DMS 273 treated with DMSO at 0.1 percent for 48 hours (cell line): ENCODE measurements around the gene DIRAS3.
"Not testable (repeated sequence)": the region's sequence is repeated elsewhere in the genome, so short reads cannot be mapped to it uniquely, and the experiment has no call there.

Experiments
- DNase-seq: peaks from one replicate; lab custom pipeline; 2025; lab: John Stamatoyannopoulos, UW

The DIRAS3 gene

DNA sequence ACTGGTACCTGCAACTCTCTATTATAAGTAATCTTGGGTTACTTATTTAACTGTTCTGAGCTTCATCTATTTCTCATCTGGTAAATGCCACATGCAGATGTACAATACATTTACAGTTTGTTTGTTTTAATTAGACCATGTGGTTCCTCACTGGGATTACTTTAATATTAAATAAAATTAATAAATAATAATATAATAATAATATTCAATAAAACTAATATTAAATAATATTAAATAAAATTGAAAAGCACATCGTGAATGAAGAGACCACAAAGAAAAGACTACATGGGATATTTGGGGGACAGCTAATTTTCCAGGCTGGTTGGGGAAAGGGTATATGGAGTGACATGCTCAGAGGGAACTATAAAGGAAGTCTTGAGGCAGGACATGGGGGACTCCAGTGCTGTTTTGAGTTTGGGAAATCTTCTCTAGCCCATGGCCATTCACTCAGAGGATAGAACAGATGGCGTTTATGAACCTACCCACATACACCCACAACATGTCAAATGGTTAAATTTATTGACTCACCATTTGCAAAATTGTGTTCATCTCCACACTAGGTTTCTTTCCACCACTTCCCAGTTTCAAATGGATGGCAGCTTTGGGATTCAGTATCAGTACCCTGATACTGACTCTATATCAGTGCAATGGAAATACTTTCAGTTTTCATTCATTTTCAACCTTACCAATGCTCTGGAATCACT lies 25.6 kb downstream of the DIRAS3 start:
- peak; percentile 5 for DNase-seq

DNA sequence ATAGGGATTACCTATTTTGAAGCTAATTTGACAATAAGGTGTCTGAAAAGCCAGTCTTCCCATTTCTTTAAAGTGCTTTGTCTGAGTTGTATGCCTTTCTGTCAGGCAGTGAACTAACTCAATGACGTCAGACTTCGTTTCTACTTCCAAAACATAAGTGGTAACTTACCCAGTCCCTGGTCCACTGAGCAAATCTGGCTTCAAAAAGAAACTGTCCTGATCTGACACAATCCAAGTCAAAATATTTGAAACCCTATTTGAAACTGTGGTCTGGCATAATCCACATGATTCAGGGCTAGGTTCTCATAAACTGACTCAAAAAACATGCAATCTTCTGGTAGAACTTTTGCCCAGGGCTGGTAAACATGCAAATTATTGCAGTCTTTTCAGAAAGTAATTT lies 34.0 kb downstream of the DIRAS3 start:
- no peak for DNase-seq

DNA sequence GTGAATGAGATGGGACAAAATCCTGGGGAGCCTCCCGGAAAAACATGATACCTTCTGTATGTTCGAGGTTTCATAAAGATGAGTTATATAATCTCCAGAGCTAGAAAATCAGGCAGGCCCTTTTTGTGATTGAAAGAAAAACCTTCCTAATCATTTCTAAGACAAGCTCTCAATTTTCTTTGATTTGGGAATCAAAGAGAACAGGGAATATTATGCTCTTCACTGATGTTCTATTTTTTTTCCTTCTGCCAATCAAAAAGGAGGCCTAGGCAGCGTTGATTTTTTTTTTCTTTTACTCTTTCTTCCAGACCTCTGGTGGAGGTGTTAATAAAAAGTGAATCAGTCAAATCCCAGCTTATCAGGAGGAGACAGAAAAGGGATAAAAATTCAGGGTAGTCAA lies 34.5 kb downstream of the DIRAS3 start:
- no peak for DNase-seq

DNA sequence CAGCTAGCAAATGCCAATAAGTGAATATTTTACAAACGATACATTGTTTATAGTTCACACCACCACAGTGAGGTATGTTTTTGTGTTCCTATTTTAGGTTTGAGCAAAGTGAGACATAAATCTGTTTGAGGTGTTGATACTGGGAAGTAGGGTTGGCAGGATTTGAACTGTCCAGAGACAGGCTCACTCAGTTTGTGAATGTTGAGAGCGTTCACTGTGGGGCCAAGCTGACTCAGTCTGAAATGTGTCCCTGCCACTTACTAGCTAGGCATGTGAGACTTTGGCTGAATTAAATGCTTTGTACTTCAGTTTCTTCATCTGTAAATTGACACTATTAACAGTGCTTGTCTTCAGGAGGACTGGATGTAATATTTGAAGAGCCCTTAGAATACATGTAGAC lies 35.1 kb downstream of the DIRAS3 start:
- DNase-seq, result no peak

DNA sequence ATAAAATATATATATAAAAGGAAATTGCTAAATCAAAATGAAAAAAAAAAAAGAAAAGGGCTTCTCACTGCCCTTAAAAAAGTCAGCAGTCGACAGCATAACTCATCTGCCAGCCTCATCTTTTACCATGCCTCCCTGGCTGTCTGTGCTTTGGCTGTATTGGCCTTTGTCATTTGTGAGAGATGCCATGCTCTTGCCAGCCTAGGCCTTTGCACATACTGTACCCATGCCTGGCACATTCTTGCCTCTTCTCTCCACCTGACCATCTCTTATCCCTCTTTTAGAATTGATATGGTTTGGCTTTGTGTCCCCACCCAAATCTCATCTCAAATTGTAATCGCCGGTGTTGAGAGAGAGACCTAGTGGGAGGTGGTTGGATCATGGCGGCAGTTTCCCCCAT lies 37.1 kb downstream of the DIRAS3 start:
- no peak for DNase-seq

DNA sequence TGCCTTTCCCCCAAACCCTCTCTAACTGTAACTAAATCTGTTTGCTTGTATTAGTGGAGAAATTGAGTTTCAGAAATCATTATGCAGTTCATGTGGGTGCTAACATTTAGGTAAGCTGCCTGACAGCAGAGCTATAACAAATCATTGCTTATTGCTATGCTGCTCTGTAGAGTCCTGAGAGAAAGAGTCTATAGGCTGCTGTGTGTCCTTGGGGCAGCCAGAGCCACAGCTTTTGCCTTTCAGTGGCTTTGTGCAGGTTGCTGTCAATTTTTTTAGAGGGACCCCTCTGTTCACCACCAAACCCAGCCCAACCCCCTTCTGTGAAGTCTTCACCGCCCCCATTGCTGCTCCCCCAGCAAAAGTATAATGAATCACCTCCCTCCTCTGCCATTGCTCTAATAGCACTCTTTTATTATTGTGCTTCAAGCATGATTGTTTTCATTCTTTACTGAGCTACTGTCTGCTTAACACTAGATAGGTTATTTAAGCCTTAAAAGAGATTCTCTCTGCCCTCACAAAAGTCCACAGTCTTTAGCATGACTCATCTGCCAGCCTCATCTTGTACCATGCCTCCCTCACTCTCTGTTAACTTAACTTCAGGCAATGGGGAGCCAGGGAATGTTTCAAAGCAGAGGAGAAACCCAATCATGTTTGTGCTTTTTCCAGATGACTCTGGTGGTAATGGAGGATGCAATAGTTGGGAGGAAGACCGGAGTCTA lies 38.6 kb downstream of the DIRAS3 start:
- no peak for DNase-seq

DNA sequence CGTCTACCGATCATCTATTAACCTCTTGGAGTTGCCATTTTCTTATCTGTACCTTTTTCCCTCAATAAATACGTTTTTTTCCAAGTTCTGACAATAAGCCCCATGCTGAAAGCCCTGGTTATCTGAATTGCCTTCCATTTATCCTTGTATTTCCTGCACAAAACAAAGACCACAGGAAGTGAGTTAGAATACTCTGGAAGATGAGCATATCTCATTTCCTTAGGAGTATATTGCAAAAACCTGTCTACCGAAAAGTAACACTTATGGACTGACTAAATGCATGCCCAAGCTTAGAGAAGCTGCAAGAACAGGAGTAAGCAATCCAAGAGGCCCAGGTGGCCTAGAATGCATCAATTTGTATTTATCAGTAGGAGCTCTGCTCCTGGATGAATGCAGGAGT lies 39.9 kb downstream of the DIRAS3 start:
- DNase-seq, result no peak

DNA sequence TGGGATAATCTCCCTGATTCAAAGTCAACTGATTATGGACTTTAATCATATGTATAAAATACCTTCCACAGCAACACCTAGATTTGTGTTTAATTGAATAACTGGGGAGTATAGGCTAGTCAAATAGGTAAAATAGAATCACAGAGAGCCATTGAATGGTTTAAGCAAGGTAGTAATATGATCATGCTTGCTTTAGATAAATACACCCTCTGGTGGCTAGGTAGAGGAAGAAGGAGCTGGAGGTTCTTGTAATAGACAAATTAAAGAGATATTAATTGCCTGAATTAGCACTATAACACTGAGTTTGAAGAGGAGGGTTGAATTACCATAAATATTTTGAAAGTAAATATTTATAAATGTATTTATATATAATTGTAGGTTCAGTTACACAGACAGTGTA lies 40.3 kb downstream of the DIRAS3 start:
- DNase-seq, result no peak

DNA sequence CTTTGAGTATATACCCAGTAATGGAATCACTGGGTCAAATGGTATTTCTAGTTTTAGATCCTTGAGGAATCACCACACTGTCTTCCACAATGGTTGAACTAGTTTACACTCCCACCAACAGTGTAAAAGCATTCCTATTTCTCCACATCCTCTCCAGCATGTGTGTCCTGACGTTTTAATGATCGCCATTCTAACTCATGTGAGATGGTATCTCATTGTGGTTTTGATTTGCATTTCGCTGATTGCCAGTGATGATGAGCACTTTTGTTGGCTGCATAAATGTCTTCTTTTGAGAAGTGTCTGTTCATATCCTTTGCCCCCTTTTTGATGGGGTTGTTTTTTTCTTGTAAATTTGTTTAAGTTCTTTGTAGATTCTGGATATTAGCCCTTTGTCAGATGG lies 46.8 kb downstream of the DIRAS3 start:
- DNase-seq, result not testable (repeated sequence)

DNA sequence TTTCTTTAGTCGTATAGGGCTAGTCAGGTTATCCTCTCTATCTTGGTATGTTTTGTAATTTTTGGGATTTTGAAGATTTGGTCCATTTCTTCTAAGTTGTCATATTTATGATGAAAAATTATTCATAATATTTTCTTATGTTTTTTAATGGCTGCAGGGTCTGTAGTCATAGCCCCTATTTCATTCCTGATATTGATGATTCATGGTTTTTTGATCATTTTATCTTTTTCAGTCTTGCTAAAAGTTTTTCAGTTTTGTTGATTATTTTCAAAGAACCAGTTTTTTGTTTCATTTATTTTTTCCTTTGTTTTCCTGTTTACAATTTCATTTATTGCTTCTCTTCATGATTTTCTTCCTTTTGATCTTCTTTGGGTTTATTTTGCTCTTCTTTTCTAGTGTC lies 50.2 kb downstream of the DIRAS3 start:
- no peak for DNase-seq

DNA sequence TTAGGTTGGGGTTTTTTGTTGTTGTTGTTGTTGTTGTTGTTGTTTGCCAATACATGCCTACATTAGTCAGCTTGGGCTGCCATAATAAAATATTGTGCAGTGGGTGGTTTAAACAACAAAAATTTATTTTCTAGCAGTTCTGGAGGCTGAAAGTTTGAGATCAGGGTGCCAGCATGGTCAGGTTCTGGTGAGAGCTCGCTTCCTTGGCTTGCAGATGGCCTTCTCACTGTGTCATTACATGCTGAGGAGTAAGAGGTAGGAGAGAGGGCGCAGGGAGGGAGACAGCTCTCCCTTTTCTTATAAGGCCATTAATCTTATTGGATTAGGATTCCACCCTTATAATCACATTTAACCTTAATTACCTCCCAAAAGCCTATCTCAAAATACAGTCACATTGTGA lies 52.7 kb downstream of the DIRAS3 start:
- DNase-seq, result no peak
